ENCODE measurements around the gene DNASE2B.
A peak's percentile ranks its signal among the peaks of the same experiment; 100 is the strongest.

The DNASE2B gene

GRCh38 chr1:84402501-84402900, 4.2 kb downstream of the DNASE2B start:
- Histone ChIP-seq H3K27ac (no peak overlapping the region), H3K4me3 (no peak overlapping the region)
- no peak for DNase-seq (ENCODE audit: low spot score)
- TF ChIP-seq CTCF (IDR thresholded peaks at IDR 0.05): no peak

- H3K27ac ChIP-seq: no peak overlapping the region
- TF ChIP-seq CTCF (IDR thresholded peaks at IDR 0.05): no peak
- no peak overlapping the region for H3K4me3 ChIP-seq
- no peak for DNase-seq (ENCODE audit: low spot score)
These were observed 5.1 kb downstream of the DNASE2B start for GRCh38 chr1:84403347-84403746.

- no peak overlapping the region for H3K27ac ChIP-seq
- H3K4me3 ChIP-seq: no peak overlapping the region
- no peak for DNase-seq (ENCODE audit: low spot score)
- no peak for TF ChIP-seq CTCF (IDR thresholded peaks at IDR 0.05)
These were observed 8.1 kb downstream of the DNASE2B start for GRCh38 chr1:84406346-84406861.

GRCh38 chr1:84407524-84407923, 9.2 kb downstream of the DNASE2B start:
- no peak for TF ChIP-seq CTCF (IDR thresholded peaks at IDR 0.05)
- H3K27ac ChIP-seq: peak overlapping the region in 1 of 2 donors; percentile 2
- no peak for DNase-seq (ENCODE audit: low spot score)
- H3K4me3 ChIP-seq: no peak overlapping the region

- H3K4me3 ChIP-seq: no peak overlapping the region
- H3K27ac ChIP-seq: peak overlapping the region in 1 of 2 donors; percentile 2
- no peak for DNase-seq (ENCODE audit: low spot score)
- no peak for TF ChIP-seq CTCF (IDR thresholded peaks at IDR 0.05)
These were observed 9.7 kb downstream of the DNASE2B start for GRCh38 chr1:84407958-84408422.

- TF ChIP-seq CTCF (IDR thresholded peaks at IDR 0.05): no peak
- H3K4me3 ChIP-seq: no peak overlapping the region
- DNase-seq (ENCODE audit: low spot score): no peak
- no peak overlapping the region for H3K27ac ChIP-seq
These were observed 11.6 kb downstream of the DNASE2B start for GRCh38 chr1:84409888-84410287.

- no peak for TF ChIP-seq CTCF (IDR thresholded peaks at IDR 0.05)
- no peak overlapping the region for H3K27ac ChIP-seq
- H3K4me3 ChIP-seq: no peak overlapping the region
- no peak for DNase-seq (ENCODE audit: low spot score)
These were observed 12.2 kb downstream of the DNASE2B start for GRCh38 chr1:84410328-84411095.
